Fibroblast of pulmonary artery (primary cell): Measurements from ENCODE around the gene MED23.
"Not testable (repeated sequence)": the region's sequence is repeated elsewhere in the genome, so short reads cannot be mapped to it uniquely, and the experiment has no call there.

Experiments used
- DNase-seq: peaks from one replicate; pipeline ENCODE4 v3.0.0-alpha.2; 2010; ENCODE audit warnings: low read depth
- H3K4me3 ChIP-seq: replicated peaks from 2 replicates; pipeline ENCODE4 v1.5.1; 2011; ENCODE audit warnings: low read depth, mild to moderate bottlenecking, control low read depth, low read length, moderate library complexity
- CTCF ChIP-seq: IDR thresholded peaks from 2 replicates; pipeline ENCODE4 v1.5.1; 2011; ENCODE audit warnings: mild to moderate bottlenecking, control low read depth, low read length, inconsistent platforms; ENCODE audit errors: missing control alignments

Gene MED23

DNA sequence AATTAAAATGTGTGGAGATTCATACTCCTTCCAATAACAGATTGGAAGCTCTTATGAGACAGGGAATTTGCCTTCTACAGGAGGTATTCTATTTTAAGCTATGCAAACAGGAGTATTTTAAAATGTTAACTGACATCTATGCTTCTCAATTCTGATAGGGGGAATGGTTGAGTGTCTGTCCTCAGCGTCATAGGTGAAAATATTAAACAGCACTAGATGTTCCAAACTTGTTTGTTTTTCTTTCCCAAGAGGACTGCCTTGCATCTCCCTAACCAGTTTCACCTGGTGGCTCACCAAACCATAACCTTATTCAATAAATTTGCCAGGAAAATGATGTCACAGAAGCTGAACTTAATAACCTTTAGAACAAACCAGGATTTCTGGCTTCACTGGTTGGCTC, 79.6 kb downstream of the MED23 start:
- no peak for TF ChIP-seq CTCF
- DNase-seq: no peak
- no peak overlapping the region for H3K4me3 ChIP-seq

DNA sequence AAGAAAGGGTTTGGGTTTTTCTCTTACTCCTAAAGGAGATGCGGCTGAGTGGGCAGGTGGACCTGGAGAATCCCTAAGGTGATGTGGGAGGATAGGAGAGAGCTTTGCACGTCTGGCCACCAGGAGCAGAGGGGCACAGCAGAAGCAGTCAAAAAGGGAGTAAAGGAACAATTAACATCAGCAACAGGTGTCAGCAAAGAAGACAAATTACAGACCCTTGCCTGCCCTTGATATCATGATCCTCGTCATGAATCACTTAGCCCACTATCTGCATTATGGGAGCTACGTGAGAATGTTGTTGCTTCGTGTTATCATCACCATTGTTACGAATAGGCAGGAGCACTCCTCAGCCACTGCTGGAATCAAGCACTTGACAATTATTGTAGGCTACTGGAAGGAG, 80.6 kb downstream of the MED23 start:
- TF ChIP-seq CTCF: no peak
- H3K4me3 ChIP-seq: no peak overlapping the region
- DNase-seq: no peak

GRCh38 chr6:131545317-131545716, 82.7 kb downstream of the MED23 start:
- DNase-seq: no peak
- no peak for TF ChIP-seq CTCF
- no peak overlapping the region for H3K4me3 ChIP-seq

GRCh38 chr6:131538615-131539014, 89.4 kb downstream of the MED23 start:
- DNase-seq: not testable (repeated sequence)

GRCh38 chr6:131532580-131533039, 95.4 kb downstream of the MED23 start:
- DNase-seq: no peak
- H3K4me3 ChIP-seq: no peak overlapping the region
- TF ChIP-seq CTCF: no peak

More at GRCh38 chr6:131538615-131539014, 89.4 kb downstream of the MED23 start:
- not testable (repeated sequence) for H3K4me3 ChIP-seq

- DNase-seq, H3K4me3 ChIP-seq: not testable (repeated sequence)
Measured at GRCh38 chr6:131531681-131532080, 96.4 kb downstream of the MED23 start.

- DNase-seq, H3K4me3 ChIP-seq: not testable (repeated sequence)
Measured at GRCh38 chr6:131530936-131531335, 97.1 kb downstream of the MED23 start.

GRCh38 chr6:131524695-131525336, 103.2 kb downstream of the MED23 start:
- no peak for TF ChIP-seq CTCF
- no peak overlapping the region for H3K4me3 ChIP-seq
- no peak for DNase-seq
